Uterus (tissue), 2 donors: Measurements from ENCODE around the gene SEC14L6.

Source experiments
- CTCF ChIP-seq, 4 experiments: fragments of 200-600 bp in 2 of 4; fragments of 450-650 bp in 2 of 4; sonication (generic) in 2 of 4; IDR thresholded peaks; one replicate each; pipeline ENCODE4 v1.5.1; 2016 to 2019; ENCODE audit warnings: antibody characterized with exemption in 4 of 4, mild to moderate bottlenecking in 2 of 4, moderate library complexity in 1 of 4
- POLR2A ChIP-seq, 2 donors: fragments of 450-650 bp; IDR thresholded peaks; one replicate each; pipeline ENCODE4 v1.6.1; 2016; ENCODE audit warnings: antibody characterized with exemption in 2 of 2, mild to moderate bottlenecking in 1 of 2, moderate library complexity in 1 of 2

GRCh38 chr22:30481711-30482110, 64.8 kb downstream of the SEC14L6 start:
- TF ChIP-seq POLR2A (IDR thresholded peaks at IDR 0.05) (no peak), CTCF (IDR thresholded peaks at IDR 0.05) (no peak)
